PC-3 (cell line): Measurements from ENCODE around the gene ROCK1. TPM values are rescaled to one million over a fixed set of nuclear protein-coding genes. Genes with fewer than 3 reads are reported as not detected.

Experiments
- ATAC-seq: fragments of 200-7000 bp; cut with Tn5 transposase; 2 replicates; pipeline ENCODE4 v1.9.1; 2020; ENCODE audit warnings: mild to moderate bottlenecking, moderate library complexity
- BruUV-seq: library from RNA; stranded (reverse); fragments of 400-500 nt; replicated peaks from 2 replicates; lab custom pipeline; 2021; lab: Mats Ljungman, UMichigan
- CTCF ChIA-PET: fragments of 300-600 bp; sonication (Branson Sonifier 250); formaldehyde crosslinking; loops from one replicate; lab custom pipeline; 2022; ENCODE audit warnings: antibody characterized with exemption; lab: Charles Lee
- POLR2A ChIA-PET: fragments of 300-600 bp; sonication (Branson Sonifier 250); formaldehyde crosslinking; loops from one replicate; lab custom pipeline; 2022; ENCODE audit warnings: antibody characterized with exemption; ENCODE audit not compliant: unreplicated experiment; lab: Charles Lee
- DNase-seq: peaks from one replicate; pipeline ENCODE4 v3.0.0-alpha.2; 2015
- H2AFZ ChIP-seq: fragments of 300-600 bp; sonication (generic); 2 replicates; pipeline ENCODE4 v1.6.0; 2016; ENCODE audit warnings: antibody characterized with exemption, low read length
- H3F3A ChIP-seq: fragments of 300-600 bp; sonication (generic); one replicate; pipeline ENCODE4 v1.6.0; 2017; ENCODE audit warnings: antibody characterized with exemption, low read length, control low read depth, mild to moderate bottlenecking; ENCODE audit not compliant: unreplicated experiment
- H3K27ac ChIP-seq: fragments of 300-600 bp; sonication (generic); 2 replicates; pipeline ENCODE4 v1.5.1; 2016; ENCODE audit warnings: mild to moderate bottlenecking, low read length
- H3K27me3 ChIP-seq: fragments of 300-600 bp; sonication (generic); 2 replicates; pipeline ENCODE4 v1.6.1; 2016; ENCODE audit warnings: low read length, mixed read lengths
- H3K36me3 ChIP-seq: fragments of 300-600 bp; sonication (generic); 2 replicates; pipeline ENCODE4 v1.6.1; 2016; ENCODE audit warnings: low read depth, mixed run types, low read length, mixed read lengths
- H3K4me1 ChIP-seq: fragments of 300-600 bp; sonication (generic); 2 replicates; pipeline ENCODE4 v1.5.1; 2016; ENCODE audit warnings: low read length; ENCODE audit not compliant: insufficient read depth
- H3K4me2 ChIP-seq: fragments of 300-600 bp; sonication (generic); 2 replicates; pipeline ENCODE4 v1.6.0; 2016; ENCODE audit warnings: low read length
- H3K4me3 ChIP-seq: fragments of 300-600 bp; sonication (generic); 2 replicates; pipeline ENCODE4 v1.5.1; 2016; ENCODE audit warnings: mild to moderate bottlenecking, low read length, mixed read lengths
- H3K79me2 ChIP-seq: fragments of 300-600 bp; sonication (generic); 2 replicates; pipeline ENCODE4 v1.6.1; 2017; ENCODE audit warnings: low read length, mixed read lengths
- H3K9ac ChIP-seq: fragments of 300-600 bp; sonication (generic); 2 replicates; pipeline ENCODE4 v1.6.0; 2016; ENCODE audit warnings: mild to moderate bottlenecking, low read length
- H3K9me2 ChIP-seq: fragments of 300-600 bp; sonication (generic); replicated peaks from 2 replicates; pipeline ENCODE4 v1.6.1; 2016; ENCODE audit warnings: mixed run types, low read length, mixed read lengths
- H3K9me3 ChIP-seq: fragments of 300-600 bp; sonication (generic); 2 replicates; pipeline ENCODE4 v1.6.1; 2016; ENCODE audit warnings: low read length, mixed read lengths
- H4K20me1 ChIP-seq: fragments of 300-600 bp; sonication (generic); 2 replicates; pipeline ENCODE4 v1.6.1; 2016; ENCODE audit warnings: low read length, mixed read lengths
- CTCF ChIP-seq: fragments of 300-600 bp; sonication (generic); conservative IDR thresholded peaks from 2 replicates; pipeline ENCODE4 v1.5.1; 2017; ENCODE audit warnings: antibody characterized with exemption, low read depth, mild to moderate bottlenecking, low read length
- EZH2 ChIP-seq: fragments of 300-600 bp; sonication (generic); IDR thresholded peaks from one replicate; pipeline ENCODE4 v1.6.1; 2017; ENCODE audit warnings: antibody characterized with exemption, mild to moderate bottlenecking, low read length; ENCODE audit not compliant: unreplicated experiment
- EZH2phosphoT487 ChIP-seq: fragments of 300-600 bp; sonication (generic); IDR thresholded peaks from 2 replicates; pipeline ENCODE4 v1.6.1; 2018; ENCODE audit warnings: mild to moderate bottlenecking, antibody characterized with exemption, low read length, borderline replicate concordance
- intact Hi-C: fragments of 100-400 bp; cut with micrococcal nuclease; formaldehyde crosslinking; loops from 2 replicates; pipeline ENCODE4 v1.9.0; 2023
- total RNA-seq: library from RNA; depleted of rRNA; stranded (reverse); fragments of >200 nt; gene quantifications from 2 replicates; pipeline ENCODE4 v1.2.3, GENCODE V29; 2014

Gene ROCK1
- total RNA-seq, 1 experiment from 2014 or later: 22.2 TPM

- Histone ChIP-seq H3K9ac (no peak overlapping the region), H3F3A (no peaks in the 10 kb centered on the region), H3K9me3 (no peaks in the 10 kb centered on the region), H3K4me3 (no peak overlapping the region), H3K4me2 (no peak overlapping the region), H3K36me3 (no peaks in the 10 kb centered on the region), H3K27ac (no peak overlapping the region), H2AFZ (no peak overlapping the region), H3K79me2 (no peaks in the 10 kb centered on the region), H4K20me1 (no peaks in the 10 kb centered on the region), H3K27me3 (no peaks in the 10 kb centered on the region), H3K9me2 (no peaks in the 10 kb centered on the region), H3K4me1 (no peaks in the 10 kb centered on the region)
- CTCF ChIA-PET: no interaction called here
- POLR2A ChIA-PET: no interaction called here
- intact Hi-C loops: loop anchor here (5.0 kb wide), 1 partner anchor 157 kb away; no protein-coding TSS in a partner anchor
- BruUV-seq: no TSS peak
- no peak for DNase-seq
- TF ChIP-seq EZH2phosphoT487 (no peak), EZH2 (no peak), CTCF (no peak)
- no peak for ATAC-seq
Observed at GRCh38 chr18:21129566-21130216, 18.1 kb upstream of the ROCK1 start.

- no peak for TF ChIP-seq EZH2
- TF ChIP-seq CTCF: no peak
- no peak for TF ChIP-seq EZH2phosphoT487
- Histone ChIP-seq H3K9me2 (no peaks in the 10 kb centered on the region), H3K9me3 (no peaks in the 10 kb centered on the region), H2AFZ (no peak overlapping the region), H3K4me3 (no peak overlapping the region), H3K27me3 (no peaks in the 10 kb centered on the region), H3K4me2 (no peak overlapping the region), H3F3A (no peaks in the 10 kb centered on the region), H3K4me1 (no peaks in the 10 kb centered on the region), H3K27ac (no peak overlapping the region), H3K79me2 (no peaks in the 10 kb centered on the region), H3K36me3 (no peaks in the 10 kb centered on the region), H3K9ac (no peak overlapping the region), H4K20me1 (no peaks in the 10 kb centered on the region)
- intact Hi-C loops: no loop called here
- no TSS peak for BruUV-seq
- POLR2A ChIA-PET: no interaction called here
- CTCF ChIA-PET: interaction anchor here (0.9 kb wide), 1 partner anchor 11 kb away, joined by 3 read pairs; no protein-coding TSS in a partner anchor
- no peak for ATAC-seq
- DNase-seq: no peak
Observed at GRCh38 chr18:21123290-21123926, 11.8 kb upstream of the ROCK1 start.

- ChIA-PET POLR2A (no interaction called here), CTCF (no interaction called here)
- ATAC-seq (no peak), DNase-seq (no peak)
- Histone ChIP-seq H3F3A (no peaks in the 10 kb centered on the region), H3K27me3 (no peaks in the 10 kb centered on the region), H3K4me2 (no peak overlapping the region), H3K36me3 (no peaks in the 10 kb centered on the region), H4K20me1 (no peaks in the 10 kb centered on the region), H3K27ac (no peak overlapping the region), H3K4me1 (no peaks in the 10 kb centered on the region), H3K4me3 (no peak overlapping the region), H3K9me2 (no peaks in the 10 kb centered on the region), H3K79me2 (no peaks in the 10 kb centered on the region), H3K9ac (no peak overlapping the region), H2AFZ (no peak overlapping the region), H3K9me3 (no peaks in the 10 kb centered on the region)
- no TSS peak for BruUV-seq
- intact Hi-C loops: no loop called here
- TF ChIP-seq CTCF: no peak
- no peak for TF ChIP-seq EZH2phosphoT487
- no peak for TF ChIP-seq EZH2
Observed at GRCh38 chr18:21118806-21119205, 7.2 kb upstream of the ROCK1 start.
